Tibial nerve (tissue), 3 donors: Measurements from ENCODE around the gene FFAR1.

Source experiments
- CTCF ChIP-seq, 5 experiments: fragments of 200-600 bp in 3 of 5; fragments of 450-650 bp in 2 of 5; sonication (generic) in 3 of 5; IDR thresholded peaks; one replicate each; pipeline ENCODE4 v1.5.1; 2016 to 2019; ENCODE audit warnings: antibody characterized with exemption in 5 of 5, mild to moderate bottlenecking in 3 of 5, moderate library complexity in 2 of 5
- POLR2A ChIP-seq, 2 donors: fragments of 450-650 bp; IDR thresholded peaks; one replicate each; pipeline ENCODE4 v1.6.1; 2017; ENCODE audit warnings: antibody characterized with exemption in 2 of 2, mild to moderate bottlenecking in 2 of 2, moderate library complexity in 2 of 2

DNA sequence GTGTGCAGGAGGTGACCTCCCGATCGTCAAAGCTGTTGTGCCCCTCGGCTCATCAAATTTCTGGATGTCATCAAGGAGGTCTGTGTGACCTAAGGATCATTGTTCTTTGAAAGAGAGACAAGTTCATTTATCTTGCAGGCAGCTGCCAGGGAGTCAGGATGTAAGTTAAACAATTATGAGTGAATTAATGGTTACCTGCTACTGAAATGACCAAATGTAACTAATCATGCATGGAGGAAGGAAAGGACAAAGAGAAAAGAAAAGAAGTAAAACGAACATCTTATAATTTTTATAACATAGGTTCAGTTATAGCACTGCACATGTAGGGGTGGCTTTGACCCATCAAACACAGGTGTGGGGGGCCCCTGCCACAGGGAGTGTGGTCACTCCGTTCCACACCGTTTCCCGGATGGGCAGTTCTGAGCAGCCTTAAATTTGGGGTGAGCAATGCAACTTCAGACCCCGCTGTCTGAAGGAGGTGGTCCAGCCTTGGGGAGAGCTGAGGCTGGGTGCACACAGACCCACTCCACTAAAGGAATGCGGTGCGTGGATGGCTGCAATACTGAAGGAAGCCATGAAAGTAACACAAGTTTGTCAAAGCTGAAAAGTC, 13.5 kb upstream of the FFAR1 start:
- TF ChIP-seq CTCF (IDR thresholded peaks at IDR 0.05) (no peak), POLR2A (IDR thresholded peaks at IDR 0.05) (no peak)
